Ascending aorta (tissue), 2 donors: Measurements from ENCODE around the gene FPR1. TPM values are rescaled to one million over a fixed set of nuclear protein-coding genes. Genes with fewer than 3 reads are reported as not detected.
A peak's percentile ranks its signal among the peaks of the same experiment; 100 is the strongest.

ENCODE experiments used
- DNase-seq, 2 donors: peaks; one replicate each; pipeline ENCODE4 v3.0.0-alpha.2; 2019; ENCODE audit warnings: low spot score in 2 of 2
- H3K27ac ChIP-seq, 2 donors: fragments of 200-600 bp; sonication (generic); one replicate each; pipeline ENCODE4 v1.5.1; 2016 to 2017; ENCODE audit warnings: mild to moderate bottlenecking in 1 of 2
- H3K27me3 ChIP-seq: fragments of 200-600 bp; sonication (generic); one replicate; pipeline ENCODE4 v1.5.1; 2017
- H3K36me3 ChIP-seq, 2 donors: fragments of 200-600 bp; sonication (generic); one replicate each; pipeline ENCODE4 v1.5.1; 2016
- H3K4me1 ChIP-seq, 2 donors: fragments of 200-600 bp; sonication (generic); one replicate each; pipeline ENCODE4 v1.5.1; 2016 to 2017; ENCODE audit warnings: mild to moderate bottlenecking in 1 of 2
- H3K4me3 ChIP-seq, 2 donors: fragments of 200-600 bp; sonication (generic); one replicate each; pipeline ENCODE4 v1.5.1; 2016 to 2017; ENCODE audit warnings: mild to moderate bottlenecking in 1 of 2
- H3K9me3 ChIP-seq, 2 donors: fragments of 200-600 bp; sonication (generic); one replicate each; pipeline ENCODE4 v1.5.1; 2016
- intact Hi-C: fragments of 100-400 bp; cut with DNase I; formaldehyde crosslinking; loops from one replicate; pipeline ENCODE4 v1.15.1; 2023
- total RNA-seq: library from RNA; depleted of rRNA; stranded (reverse); fragments of >200 nt; gene quantifications from one replicate; pipeline ENCODE4 v1.1.0, GENCODE V29; 2016
- TF ChIP-seq, protein P1 (sequence below), 3 experiments: fragments of 200-600 bp in 2 of 3; fragments of 450-650 bp in 1 of 3; sonication (generic) in 2 of 3; IDR thresholded peaks; one replicate each; pipeline ENCODE4 v1.5.1; 2016 to 2019; ENCODE audit warnings: antibody characterized with exemption in 3 of 3, mild to moderate bottlenecking in 1 of 3, moderate library complexity in 1 of 3

Gene FPR1
- total RNA-seq, 1 donor from 2014 or later, result 7.9 TPM

DNA sequence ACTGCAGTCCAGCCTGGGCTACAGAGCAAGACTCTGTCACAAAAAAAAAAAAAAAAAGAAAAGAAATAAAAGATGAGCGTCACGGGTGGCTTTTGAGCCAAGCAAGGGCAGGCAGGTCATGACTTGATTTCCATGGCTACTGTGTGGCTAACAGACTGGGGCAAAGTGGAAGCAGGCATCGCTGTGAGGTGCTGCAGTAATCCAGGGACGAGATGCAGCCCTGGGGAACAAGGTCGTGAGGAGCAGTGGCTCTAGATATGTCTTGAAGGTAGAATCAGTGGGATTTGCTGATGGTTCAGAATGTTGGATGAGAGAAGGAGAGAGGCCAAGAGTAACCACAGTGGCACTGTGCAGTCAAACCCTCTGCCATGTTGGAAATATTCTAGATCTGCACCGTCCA lies 42.1 kb downstream of the FPR1 start:
- DNase-seq, result no peak
- H3K4me3 ChIP-seq, result no peak overlapping the region
- no peaks in the 10 kb centered on the region for H3K9me3 ChIP-seq
- TF ChIP-seq, protein P1, sequence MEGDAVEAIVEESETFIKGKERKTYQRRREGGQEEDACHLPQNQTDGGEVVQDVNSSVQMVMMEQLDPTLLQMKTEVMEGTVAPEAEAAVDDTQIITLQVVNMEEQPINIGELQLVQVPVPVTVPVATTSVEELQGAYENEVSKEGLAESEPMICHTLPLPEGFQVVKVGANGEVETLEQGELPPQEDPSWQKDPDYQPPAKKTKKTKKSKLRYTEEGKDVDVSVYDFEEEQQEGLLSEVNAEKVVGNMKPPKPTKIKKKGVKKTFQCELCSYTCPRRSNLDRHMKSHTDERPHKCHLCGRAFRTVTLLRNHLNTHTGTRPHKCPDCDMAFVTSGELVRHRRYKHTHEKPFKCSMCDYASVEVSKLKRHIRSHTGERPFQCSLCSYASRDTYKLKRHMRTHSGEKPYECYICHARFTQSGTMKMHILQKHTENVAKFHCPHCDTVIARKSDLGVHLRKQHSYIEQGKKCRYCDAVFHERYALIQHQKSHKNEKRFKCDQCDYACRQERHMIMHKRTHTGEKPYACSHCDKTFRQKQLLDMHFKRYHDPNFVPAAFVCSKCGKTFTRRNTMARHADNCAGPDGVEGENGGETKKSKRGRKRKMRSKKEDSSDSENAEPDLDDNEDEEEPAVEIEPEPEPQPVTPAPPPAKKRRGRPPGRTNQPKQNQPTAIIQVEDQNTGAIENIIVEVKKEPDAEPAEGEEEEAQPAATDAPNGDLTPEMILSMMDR (IDR thresholded peaks at IDR 0.05), result no peak
- peaks cover 0 to 23% of the 10 kb centered on the region in 2 donors for H3K36me3 ChIP-seq
- no peaks in the 10 kb centered on the region for H3K27me3 ChIP-seq
- intact Hi-C loops, result loop anchor here (10.0 kb wide), 2 partner anchors 295 to 605 kb away; partner anchors contain the start of genes CTU1 and ZNF615
- H3K4me1 ChIP-seq, result peaks cover 6 to 7% of the 10 kb centered on the region in 2 donors
- H3K27ac ChIP-seq, result no peak overlapping the region

DNA sequence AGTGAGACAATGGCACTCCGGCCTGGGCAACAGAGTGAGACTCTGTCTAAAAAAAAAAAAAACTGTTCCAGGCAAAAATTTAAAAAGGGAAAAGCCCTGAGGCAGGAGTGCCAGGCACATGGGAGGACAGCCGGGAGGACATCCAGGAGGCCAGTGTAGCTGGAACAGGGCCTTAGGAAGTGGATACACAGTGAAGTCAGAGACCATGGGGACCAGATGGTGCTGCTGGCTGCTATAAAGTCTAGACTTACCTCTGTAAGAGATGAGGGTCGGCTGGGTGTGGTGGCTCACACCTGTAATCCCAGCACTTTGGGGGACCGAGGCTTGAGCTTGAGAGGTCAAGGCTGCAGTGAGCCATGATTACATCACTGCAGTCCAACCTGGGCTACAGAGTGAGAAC lies 42.9 kb downstream of the FPR1 start:
- H3K9me3 ChIP-seq, result no peaks in the 10 kb centered on the region
- H3K27ac ChIP-seq, result no peak overlapping the region
- H3K4me3 ChIP-seq, result no peak overlapping the region
- peak in 1 of 2 donors; percentile 52 for DNase-seq
- peaks cover 0 to 23% of the 10 kb centered on the region in 2 donors for H3K36me3 ChIP-seq
- H3K27me3 ChIP-seq, result no peaks in the 10 kb centered on the region
- TF ChIP-seq, protein P1 (IDR thresholded peaks at IDR 0.05), result no peak
- peaks cover 7 to 9% of the 10 kb centered on the region in 2 donors for H3K4me1 ChIP-seq
- intact Hi-C loops, result loop anchor here (10.0 kb wide), 2 partner anchors 296 to 604 kb away; partner anchors contain the start of genes CTU1 and ZNF615

DNA sequence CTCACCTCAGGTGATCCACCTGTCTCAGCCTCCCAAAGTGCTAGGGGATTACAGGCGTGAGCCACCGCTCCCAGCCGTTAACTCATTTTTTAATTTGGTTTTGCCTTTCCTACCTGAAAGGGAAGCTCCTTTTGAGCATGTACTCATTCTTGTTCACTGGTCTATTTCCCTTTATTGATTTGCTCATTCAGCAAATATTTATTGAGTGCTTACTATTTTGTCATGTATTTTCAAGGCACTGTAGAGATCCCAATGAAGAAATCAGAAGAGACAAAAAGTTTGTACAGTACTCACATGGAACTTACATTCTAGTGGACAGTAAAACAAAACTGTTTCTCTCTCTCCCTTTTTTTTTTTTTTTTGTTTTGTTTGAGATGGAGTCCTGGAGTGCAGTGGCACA lies 44.8 kb downstream of the FPR1 start:
- intact Hi-C loops, result loop anchor here (10.0 kb wide), 2 partner anchors 298 to 602 kb away; partner anchors contain the start of genes CTU1 and ZNF615
- Histone ChIP-seq H3K36me3 (peaks cover 0 to 23% of the 10 kb centered on the region in 2 donors), H3K27me3 (no peaks in the 10 kb centered on the region), H3K4me1 (peaks cover 9 to 17% of the 10 kb centered on the region in 2 donors), H3K4me3 (no peak overlapping the region), H3K27ac (no peak overlapping the region), H3K9me3 (no peaks in the 10 kb centered on the region)
- TF ChIP-seq, protein P1 (IDR thresholded peaks at IDR 0.05), result no peak
- DNase-seq, result no peak

DNA sequence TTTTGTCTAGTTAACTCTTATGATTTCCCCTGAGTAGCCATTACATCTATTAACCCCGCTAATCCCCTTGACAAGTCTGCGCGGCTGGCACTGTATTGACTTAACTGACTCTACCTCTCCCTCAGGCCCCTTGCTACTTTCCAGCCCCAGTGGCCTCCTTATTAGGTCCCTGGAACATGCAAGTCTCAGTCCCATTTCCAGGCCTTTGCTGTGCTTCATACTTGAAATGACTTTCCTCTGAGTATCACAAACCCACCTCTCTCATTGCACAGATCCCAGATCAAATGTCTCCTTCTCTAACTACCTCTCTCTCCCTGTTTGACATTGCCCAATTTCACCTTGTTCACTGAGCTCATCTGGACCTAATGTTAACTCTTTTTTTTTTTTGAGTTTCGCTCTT lies 45.4 kb downstream of the FPR1 start:
- intact Hi-C loops, result loop anchor here (10.0 kb wide), 2 partner anchors 299 to 601 kb away; partner anchors contain the start of genes CTU1 and ZNF615
- Histone ChIP-seq H3K36me3 (peaks cover 0 to 29% of the 10 kb centered on the region in 2 donors), H3K9me3 (no peaks in the 10 kb centered on the region), H3K4me3 (no peak overlapping the region), H3K27ac (peak overlapping the region in 1 of 2 donors; percentile 18), H3K4me1 (peaks cover 9 to 17% of the 10 kb centered on the region in 2 donors), H3K27me3 (no peaks in the 10 kb centered on the region)
- peak in 1 of 2 donors; percentile 56 for DNase-seq
- TF ChIP-seq, protein P1 (IDR thresholded peaks at IDR 0.05), result no peak

DNA sequence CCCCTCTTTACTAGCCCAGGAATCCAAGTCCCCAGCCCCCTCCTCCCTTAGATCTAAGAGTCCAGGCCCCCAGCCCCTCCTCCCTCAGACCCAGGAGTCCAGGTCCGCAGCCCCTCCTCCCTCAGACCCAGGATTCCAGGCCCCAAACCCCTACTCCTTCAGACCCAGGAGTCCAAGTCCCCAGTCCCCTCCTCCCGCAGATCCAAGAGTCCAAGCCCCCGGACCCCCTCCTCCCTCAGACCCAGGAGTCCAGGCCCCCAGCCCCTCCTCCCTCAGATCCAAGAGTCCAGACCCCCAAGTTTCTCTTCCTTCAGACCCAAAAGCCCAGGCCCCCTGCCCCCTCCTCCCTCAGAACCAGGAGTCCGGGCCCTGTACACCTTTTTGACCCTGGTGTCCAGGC lies 47.1 kb downstream of the FPR1 start:
- TF ChIP-seq, protein P1 (IDR thresholded peaks at IDR 0.05), result no peak
- H3K4me1 ChIP-seq, result peaks cover 9 to 17% of the 10 kb centered on the region in 2 donors
- no peaks in the 10 kb centered on the region for H3K9me3 ChIP-seq
- H3K27me3 ChIP-seq, result no peaks in the 10 kb centered on the region
- peak in 1 of 2 donors; percentile 55 for DNase-seq
- H3K36me3 ChIP-seq, result peaks cover 0 to 37% of the 10 kb centered on the region in 2 donors
- intact Hi-C loops, result loop anchor here (1.0 to 10.0 kb wide), 6 partner anchors 15 to 600 kb away; partner anchors contain the start of genes CLDND2, CTU1, ETFB and ZNF175
- H3K27ac ChIP-seq, result peak overlapping the region; percentile 80 to 93
- peak overlapping the region; percentile 60 to 76 for H3K4me3 ChIP-seq
